H9 (cell line): ENCODE data around the gene FBXO30. TPM values are rescaled to one million over a fixed set of nuclear protein-coding genes. Genes with fewer than 3 reads are reported as not detected.

Source experiments
- DNase-seq: peaks from one replicate; pipeline ENCODE4 v3.0.0-alpha.2; 2017
- H2AFZ ChIP-seq: one replicate; pipeline ENCODE4 v1.6.1; 2013; ENCODE audit warnings: mild to moderate bottlenecking, low read length, control low read depth, moderate library complexity
- H2AK5ac ChIP-seq: 2 replicates; pipeline ENCODE4 v1.6.1; 2013; ENCODE audit warnings: low read length, control low read depth, mixed read lengths; ENCODE audit not compliant: insufficient read length
- H2BK120ac ChIP-seq: one replicate; pipeline ENCODE4 v1.6.1; 2013; ENCODE audit warnings: low read depth, mild to moderate bottlenecking, low read length, control low read depth, inconsistent platforms; ENCODE audit not compliant: poor library complexity, severe bottlenecking
- H2BK12ac ChIP-seq: 2 replicates; pipeline ENCODE4 v1.6.1; 2013; ENCODE audit warnings: low read length, control low read depth, mixed read lengths, low read depth; ENCODE audit not compliant: insufficient read length
- H2BK15ac ChIP-seq: 2 replicates; pipeline ENCODE4 v1.6.1; 2013; ENCODE audit warnings: low read depth, low read length, control low read depth
- H2BK20ac ChIP-seq: one replicate; pipeline ENCODE4 v1.6.1; 2013; ENCODE audit warnings: low read depth, mild to moderate bottlenecking, low read length, control low read depth, inconsistent platforms; ENCODE audit not compliant: poor library complexity, severe bottlenecking
- H2BK5ac ChIP-seq: 2 replicates; pipeline ENCODE4 v1.6.1; 2013; ENCODE audit warnings: low read length, control low read depth, mixed read lengths; ENCODE audit not compliant: insufficient read length
- H3K14ac ChIP-seq: 2 replicates; pipeline ENCODE4 v1.6.1; 2013; ENCODE audit warnings: low read length, control low read depth; ENCODE audit not compliant: insufficient read depth
- H3K18ac ChIP-seq: 2 replicates; pipeline ENCODE4 v1.6.1; 2013; ENCODE audit warnings: low read depth, mild to moderate bottlenecking, mixed read lengths, low read length, control low read depth; ENCODE audit not compliant: insufficient read length
- H3K23ac ChIP-seq: 2 replicates; pipeline ENCODE4 v1.6.1; 2013; ENCODE audit warnings: low read length, control low read depth, mixed read lengths, low read depth; ENCODE audit not compliant: insufficient read length
- H3K23me2 ChIP-seq: 2 replicates; pipeline ENCODE4 v1.6.1; 2013; ENCODE audit warnings: low read depth, mild to moderate bottlenecking, mixed read lengths, low read length, control low read depth; ENCODE audit not compliant: insufficient read length, poor library complexity, severe bottlenecking
- H3K27ac ChIP-seq: 2 replicates; pipeline ENCODE4 v1.5.1; 2013; ENCODE audit warnings: low read length, control low read depth, mixed read lengths, low read depth; ENCODE audit not compliant: insufficient read length
- H3K27me3 ChIP-seq: 2 replicates; pipeline ENCODE4 v1.6.1; 2013; ENCODE audit warnings: low read length, control low read depth, inconsistent platforms; ENCODE audit not compliant: insufficient read depth
- H3K4ac ChIP-seq: 2 replicates; pipeline ENCODE4 v1.6.1; 2013; ENCODE audit warnings: low read depth, mild to moderate bottlenecking, control low read depth, inconsistent platforms, low read length, moderate library complexity
- H3K4me1 ChIP-seq: 2 replicates; pipeline ENCODE4 v1.6.1; 2013; ENCODE audit warnings: low read length, control low read depth, inconsistent platforms; ENCODE audit not compliant: insufficient read depth
- H3K4me2 ChIP-seq: 2 replicates; pipeline ENCODE4 v1.6.1; 2013; ENCODE audit warnings: low read length, control low read depth, mixed read lengths; ENCODE audit not compliant: insufficient read length, insufficient read depth
- H3K56ac ChIP-seq: 2 replicates; pipeline ENCODE4 v1.6.1; 2013; ENCODE audit warnings: low read depth, mild to moderate bottlenecking, mixed read lengths, low read length, control low read depth; ENCODE audit not compliant: insufficient read length
- H3K79me1 ChIP-seq: 2 replicates; pipeline ENCODE4 v1.6.1; 2013; ENCODE audit warnings: low read depth, mild to moderate bottlenecking, moderate library complexity, low read length, control low read depth, inconsistent platforms; ENCODE audit not compliant: insufficient read depth, poor library complexity, severe bottlenecking
- H3K79me2 ChIP-seq: 2 replicates; pipeline ENCODE4 v1.6.1; 2013; ENCODE audit warnings: low read length, control low read depth, inconsistent platforms; ENCODE audit not compliant: insufficient read depth
- H3K9ac ChIP-seq: 2 replicates; pipeline ENCODE4 v1.6.1; 2013; ENCODE audit warnings: low read length, control low read depth, mixed read lengths; ENCODE audit not compliant: insufficient read length; ENCODE audit errors: extremely low read depth
- H3K9me3 ChIP-seq: one replicate; pipeline ENCODE4 v1.6.1; 2013; ENCODE audit warnings: low read depth, low read length, inconsistent platforms; ENCODE audit not compliant: control insufficient read depth
- H3T11ph ChIP-seq: one replicate; pipeline ENCODE4 v1.6.1; 2013; ENCODE audit warnings: mild to moderate bottlenecking, low read length, control low read depth, inconsistent platforms
- H4K20me1 ChIP-seq: one replicate; pipeline ENCODE4 v1.6.1; 2013; ENCODE audit not compliant: control insufficient read depth, insufficient read length, insufficient read depth
- H4K5ac ChIP-seq: 2 replicates; pipeline ENCODE4 v1.6.1; 2013; ENCODE audit warnings: low read depth, mild to moderate bottlenecking, mixed read lengths, low read length, control low read depth; ENCODE audit not compliant: insufficient read length
- H4K8ac ChIP-seq: replicated peaks from 2 replicates; pipeline ENCODE4 v1.6.1; 2013; ENCODE audit warnings: low read length, control low read depth, mixed read lengths, low read depth; ENCODE audit not compliant: insufficient read length
- H4K91ac ChIP-seq: 2 replicates; pipeline ENCODE4 v1.6.1; 2013; ENCODE audit warnings: low read depth, mild to moderate bottlenecking, moderate library complexity, mixed read lengths, low read length, control low read depth; ENCODE audit not compliant: insufficient read length
- H3K27ac Mint-ChIP-seq, 3 experiments: 2 replicates in 2 of 3; 3 replicates in 1 of 3; pipeline ENCODE4 v1.8.0; 2020 to 2021; ENCODE audit warnings: mixed read lengths in 3 of 3, mild to moderate bottlenecking in 1 of 3, moderate library complexity in 1 of 3
- H3K27me3 Mint-ChIP-seq: 2 replicates; pipeline ENCODE4 v1.8.0; 2021; ENCODE audit warnings: low read depth, mild to moderate bottlenecking, moderate library complexity, mixed read lengths
- H3K36me3 Mint-ChIP-seq, 3 experiments: 2 replicates in 2 of 3; 3 replicates in 1 of 3; pipeline ENCODE4 v1.8.0; 2020 to 2021; ENCODE audit warnings: low read depth in 3 of 3, mixed read lengths in 3 of 3; ENCODE audit not compliant: insufficient read depth in 1 of 3
- H3K4me1 Mint-ChIP-seq, 2 experiments: 2 replicates each; pipeline ENCODE4 v1.8.0; 2020; ENCODE audit warnings: mixed read lengths in 2 of 2
- H3K4me3 Mint-ChIP-seq, 2 experiments: 2 replicates in 1 of 2; 3 replicates in 1 of 2; pipeline ENCODE4 v1.8.0; 2020 to 2021; ENCODE audit warnings: mild to moderate bottlenecking in 2 of 2, mixed read lengths in 2 of 2, moderate library complexity in 1 of 2
- H3K9me3 Mint-ChIP-seq, 2 experiments: 2 replicates in 1 of 2; 3 replicates in 1 of 2; pipeline ENCODE4 v1.8.0; 2020; ENCODE audit warnings: mild to moderate bottlenecking in 2 of 2, mixed read lengths in 2 of 2, moderate library complexity in 1 of 2
- CTCF ChIP-seq: fragments of 200-600 bp; sonication (generic); conservative IDR thresholded peaks from 3 replicates; pipeline ENCODE4 v1.8.0; 2021; ENCODE audit warnings: antibody characterized with exemption, mild to moderate bottlenecking
- WGBS: extraction: QIAGEN DNeasy Blood & Tissue Kit; methylation state at CpG from one replicate; pipeline ENCODE4 v1.1.7; 2013; ENCODE audit warnings: missing lambda C conversion rate, low lambda C conversion rate, mixed read lengths; ENCODE audit not compliant: insufficient read length; ENCODE audit errors: extremely low coverage; 5-methylcytosine and 5-hydroxymethylcytosine counted together
- total RNA-seq: library from RNA; stranded (reverse); gene quantifications from 2 replicates; pipeline ENCODE4 v1.2.1, GENCODE V29; 2021

The FBXO30 gene
- total RNA-seq, 1 experiment from 2014 or later, result 16.9 TPM

GRCh38 chr6:145772846-145773245 lies 41.7 kb downstream of the FBXO30 start:
- H3K14ac ChIP-seq, result no peak overlapping the region
- no peak overlapping the region for H3K4me3 Mint-ChIP-seq
- no peaks in the 10 kb centered on the region for H3K27me3 Mint-ChIP-seq
- no peak overlapping the region for H3K18ac ChIP-seq
- H3K27ac Mint-ChIP-seq, result no peak overlapping the region
- no peak overlapping the region for H4K8ac ChIP-seq
- H2BK120ac ChIP-seq, result no peak overlapping the region
- no peak overlapping the region for H4K91ac ChIP-seq
- H3K27ac ChIP-seq, result no peak overlapping the region
- H3K4me1 ChIP-seq, result no peaks in the 10 kb centered on the region
- peaks cover 0 to 14% (median 4%) of the 10 kb centered on the region in 3 experiments; a peak in 5 of 7 replicates for H3K36me3 Mint-ChIP-seq
- no peak overlapping the region for H2BK20ac ChIP-seq
- no peak overlapping the region for H2BK5ac ChIP-seq
- DNase-seq, result no peak
- H4K20me1 ChIP-seq, result no peaks in the 10 kb centered on the region
- no peaks in the 10 kb centered on the region for H3K4me1 Mint-ChIP-seq
- WGBS, result no CpG with 5 or more reads among the region's 1 CpG
- H3K79me2 ChIP-seq, result no peaks in the 10 kb centered on the region
- H3K4me2 ChIP-seq, result no peak overlapping the region
- no peak overlapping the region for H2BK12ac ChIP-seq
- no peaks in the 10 kb centered on the region for H3K27me3 ChIP-seq
- H3K23me2 ChIP-seq, result no peaks in the 10 kb centered on the region
- no peak overlapping the region for H3K56ac ChIP-seq
- H3K9ac ChIP-seq, result no peak overlapping the region
- H2AFZ ChIP-seq, result no peak overlapping the region
- no peak overlapping the region for H2AK5ac ChIP-seq
- H3K23ac ChIP-seq, result no peak overlapping the region
- H4K5ac ChIP-seq, result no peak overlapping the region
- H3K9me3 Mint-ChIP-seq, result peaks cover 27 to 38% of the 10 kb centered on the region in 2 experiments
- H3K4ac ChIP-seq, result no peak overlapping the region
- no peaks in the 10 kb centered on the region for H3K9me3 ChIP-seq
- no peaks in the 10 kb centered on the region for H3K79me1 ChIP-seq
- H2BK15ac ChIP-seq, result no peak overlapping the region
- TF ChIP-seq CTCF, result no peak
- no peak overlapping the region for H3T11ph ChIP-seq
